Ovary (tissue), 9 donors: Measurements from ENCODE around the gene ADAM11. TPM values are rescaled to one million over a fixed set of nuclear protein-coding genes. Genes with fewer than 3 reads are reported as not detected.

Source experiments
- DNase-seq, 5 donors: peaks; one replicate each; pipeline ENCODE4 v3.0.0-alpha.2; 2019 to 2020
- H3K27ac ChIP-seq, 2 donors: fragments of 200-600 bp; one replicate each; pipeline versions ENCODE4 v1.5.1 to v1.8.0; 2019 to 2022
- H3K27me3 ChIP-seq: fragments of 200-600 bp; one replicate; pipeline ENCODE4 v1.8.0; 2022
- H3K36me3 ChIP-seq: fragments of 200-600 bp; sonication (generic); one replicate; pipeline ENCODE4 v1.5.1; 2019
- H3K4me1 ChIP-seq: one replicate; pipeline ENCODE4 v1.8.1; 2013; ENCODE audit warnings: mild to moderate bottlenecking, moderate library complexity; ENCODE audit not compliant: insufficient read depth
- H3K4me3 ChIP-seq: fragments of 200-600 bp; sonication (generic); one replicate; pipeline ENCODE4 v1.5.1; 2017
- H3K9me3 ChIP-seq, 2 donors: fragments of 200-600 bp in 1 of 2; sonication (generic) in 1 of 2; one replicate each; pipeline versions ENCODE4 v1.5.1 to v1.8.1; 2013 to 2019; ENCODE audit warnings: mild to moderate bottlenecking in 1 of 2, moderate library complexity in 1 of 2
- CTCF ChIP-seq, 3 donors: fragments of 450-650 bp in 2 of 3; fragments of 200-600 bp in 1 of 3; IDR thresholded peaks; one replicate each; pipeline versions ENCODE4 v1.5.1 to v1.8.0; 2016 to 2022; ENCODE audit warnings: antibody characterized with exemption in 3 of 3, mild to moderate bottlenecking in 1 of 3
- EP300 ChIP-seq: sonication (generic); formaldehyde crosslinking; IDR thresholded peaks from one replicate; pipeline ENCODE4 v1.6.1; 2017; ENCODE audit warnings: antibody characterized with exemption
- POLR2A ChIP-seq: fragments of 450-650 bp; IDR thresholded peaks from one replicate; pipeline ENCODE4 v1.6.1; 2017; ENCODE audit warnings: antibody characterized with exemption, mild to moderate bottlenecking, moderate library complexity
- WGBS, 3 donors: extraction: QIAGEN DNeasy Blood & Tissue Kit in 1 of 3; methylation state at CpG; one replicate each; pipeline versions ENCODE4 v1.1.5 to v1.1.7; 2013 to 2017; 5-methylcytosine and 5-hydroxymethylcytosine counted together
- intact Hi-C, 4 donors: fragments of 100-400 bp; cut with DNase I; formaldehyde crosslinking; loops; one replicate each; pipeline versions ENCODE4 v1.11.0 to v1.15.1; 2022 to 2023
- polyA plus RNA-seq, 2 donors: library from polyadenylated mRNA; stranded (reverse); fragments of 200-250 nt in 1 of 2; fragments of 350-450 nt in 1 of 2; fragmentation: Illumina TruSeq in 1 of 2; extraction: RNeasy Lipid Tissue Mini Kit (QIAGEN cat#74804) in 1 of 2; gene quantifications; one replicate each; pipeline ENCODE4 v1.2.3, GENCODE V29; 2013 to 2014
- total RNA-seq, 7 donors: library from RNA; depleted of rRNA in 2 of 7; stranded (reverse); fragments of >200 nt in 2 of 7; fragmentation: NEBNext Ultra II Directional in 3 of 7; extraction: Animal tissue kit (Norgen Biotek cat#: 25700) in 3 of 7; gene quantifications; one replicate each; pipeline versions ENCODE4 v1.1.0 to v1.2.4, GENCODE V29; 2016 to 2023
- donor health status: DM: no; HTN: no; CAD: no; lungs with moderate emphysema.
- donor health status: DM: no; HTN: no; CAD: no.
- donor health status: Bipolar disorder and iron deficiency.
- donor health status: DM: yes; HTN: yes; CAD: no.
- donor health status: DM: no; HTN: no; CAD: no.
- donor health status: DM: yes; HTN: yes; CAD: no.

Gene ADAM11
- total and polyA plus RNA-seq, 9 donors = 0.12 to 2.3 (median 1.1) TPM

- Histone ChIP-seq H3K4me3 (no peak overlapping the region), H3K9me3 (no peaks in the 10 kb centered on the region), H3K27ac (no peak overlapping the region), H3K4me1 (no peaks in the 10 kb centered on the region), H3K36me3 (no peaks in the 10 kb centered on the region), H3K27me3 (no peaks in the 10 kb centered on the region)
- intact Hi-C loops = no loop called here
- WGBS, 3 donors = 73 to 82% (median 80%) methylated on average over 4 of the region's 4 CpGs
- TF ChIP-seq POLR2A (no peak), CTCF (IDR thresholded peaks at IDR 0.05) (no peak), EP300 (no peak)
- DNase-seq = no peak
These were observed 8.7 kb downstream of the ADAM11 start for GRCh38 chr17:44767493-44767892.

GRCh38 chr17:44768505-44769142, 9.8 kb downstream of the ADAM11 start:
- intact Hi-C loops = no loop called here
- no peak for DNase-seq
- Histone ChIP-seq H3K4me3 (no peak overlapping the region), H3K4me1 (no peaks in the 10 kb centered on the region), H3K36me3 (no peaks in the 10 kb centered on the region), H3K27ac (no peak overlapping the region), H3K9me3 (no peaks in the 10 kb centered on the region), H3K27me3 (no peaks in the 10 kb centered on the region)
- WGBS, 3 donors = 88 to 89% (median 89%) methylated on average over 10 to 11 of the region's 11 CpGs
- no peak for TF ChIP-seq CTCF (IDR thresholded peaks at IDR 0.05)
- no peak for TF ChIP-seq POLR2A
- TF ChIP-seq EP300 = no peak

- Histone ChIP-seq H3K36me3 (no peaks in the 10 kb centered on the region), H3K4me1 (no peaks in the 10 kb centered on the region), H3K9me3 (no peaks in the 10 kb centered on the region), H3K4me3 (no peak overlapping the region), H3K27ac (no peak overlapping the region), H3K27me3 (no peaks in the 10 kb centered on the region)
- DNase-seq = no peak
- WGBS, 3 donors = 45 to 54% (median 52%) methylated on average over 2 to 6 of the region's 6 CpGs
- intact Hi-C loops = no loop called here
- TF ChIP-seq POLR2A = no peak
- no peak for TF ChIP-seq CTCF (IDR thresholded peaks at IDR 0.05)
These were observed 10.4 kb downstream of the ADAM11 start for GRCh38 chr17:44769230-44769629.

GRCh38 chr17:44769647-44770084, 10.9 kb downstream of the ADAM11 start:
- H3K27ac ChIP-seq = no peak overlapping the region
- WGBS, 3 donors = 40 to 62% (median 42%) methylated on average over 10 to 15 of the region's 15 CpGs
- intact Hi-C loops = loop anchor here in 3 of 4 donors (10.0 kb wide), 1 partner anchor 255 kb away; no protein-coding TSS in a partner anchor
- no peaks in the 10 kb centered on the region for H3K4me1 ChIP-seq
- H3K4me3 ChIP-seq = no peak overlapping the region
- no peak for DNase-seq
- H3K27me3 ChIP-seq = no peaks in the 10 kb centered on the region
- TF ChIP-seq CTCF (IDR thresholded peaks at IDR 0.05) (no peak), POLR2A (no peak), EP300 (no peak)
- no peaks in the 10 kb centered on the region for H3K9me3 ChIP-seq
- H3K36me3 ChIP-seq = no peaks in the 10 kb centered on the region
